ENCODE data around the gene PCNX1. TPM values are rescaled to one million over a fixed set of nuclear protein-coding genes. Genes with fewer than 3 reads are reported as not detected.
"Not testable (repeated sequence)": the region's sequence is repeated elsewhere in the genome, so short reads cannot be mapped to it uniquely, and the experiment has no call there.

The PCNX1 gene
- polyA plus RNA-seq, 3 donors = 3.6 to 14.7 (median 8.2) TPM

GRCh38 chr14:71031000-71031399 is 123.7 kb downstream of the PCNX1 start:
- 93 to 97% (median 94%) methylated on average over 1 of the region's 1 CpG for WGBS, 3 donors
- H3K27ac ChIP-seq (ENCODE audit: low read depth, low read length) = no peak overlapping the region

GRCh38 chr14:71036433-71036832 is 129.2 kb downstream of the PCNX1 start:
- no peak overlapping the region for H3K27ac ChIP-seq (ENCODE audit: low read depth, low read length)
- 93 to 99% (median 96%) methylated on average over 4 of the region's 4 CpGs for WGBS, 3 donors

GRCh38 chr14:71048393-71048792 is 141.1 kb downstream of the PCNX1 start:
- H3K27ac ChIP-seq (ENCODE audit: low read depth, low read length) = no peak overlapping the region

- H3K27ac ChIP-seq (ENCODE audit: low read depth, low read length) = no peak overlapping the region
- 72 to 87% (median 79%) methylated on average over 3 of the region's 3 CpGs for WGBS, 3 donors
These were observed 142.3 kb downstream of the PCNX1 start for GRCh38 chr14:71049435-71050133.

GRCh38 chr14:71050227-71050823 is 143.1 kb downstream of the PCNX1 start:
- no peak overlapping the region for H3K27ac ChIP-seq (ENCODE audit: low read depth, low read length)
- 98 to 99% (median 98%) methylated on average over 2 of the region's 2 CpGs for WGBS, 3 donors

GRCh38 chr14:71054706-71055105 is 147.4 kb downstream of the PCNX1 start:
- no peak overlapping the region for H3K27ac ChIP-seq (ENCODE audit: low read depth, low read length)
- 89 to 96% (median 90%) methylated on average over 3 of the region's 3 CpGs for WGBS, 3 donors

GRCh38 chr14:71056168-71056567 is 148.9 kb downstream of the PCNX1 start:
- H3K27ac ChIP-seq (ENCODE audit: low read depth, low read length) = no peak overlapping the region
- WGBS, 3 donors = 94 to 100% (median 98%) methylated on average over 1 of the region's 1 CpG

GRCh38 chr14:71060274-71060673 is 153.0 kb downstream of the PCNX1 start:
- 75 to 88% (median 85%) methylated on average over 2 of the region's 2 CpGs for WGBS, 3 donors
- H3K27ac ChIP-seq (ENCODE audit: low read depth, low read length) = no peak overlapping the region

GRCh38 chr14:71060825-71061455 is 153.7 kb downstream of the PCNX1 start:
- no peak overlapping the region for H3K27ac ChIP-seq (ENCODE audit: low read depth, low read length)
- WGBS, 3 donors = 61 to 91% (median 89%) methylated on average over 2 of the region's 2 CpGs

GRCh38 chr14:71061458-71061857 is 154.2 kb downstream of the PCNX1 start:
- no peak overlapping the region for H3K27ac ChIP-seq (ENCODE audit: low read depth, low read length)
- 88 to 100% (median 95%) methylated on average over 1 of the region's 1 CpG for WGBS, 3 donors

GRCh38 chr14:71062581-71063303 is 155.5 kb downstream of the PCNX1 start:
- H3K27ac ChIP-seq (ENCODE audit: low read depth, low read length) = no peak overlapping the region
- WGBS, 3 donors = 88 to 96% (median 92%) methylated on average over 5 of the region's 5 CpGs

- 58 to 77% (median 71%) methylated on average over 2 of the region's 2 CpGs for WGBS, 3 donors
These were observed 156.1 kb downstream of the PCNX1 start for GRCh38 chr14:71063351-71063750.

GRCh38 chr14:71064747-71065146 is 157.5 kb downstream of the PCNX1 start:
- not testable (repeated sequence) for H3K27ac ChIP-seq (ENCODE audit: low read depth, low read length)
- WGBS, 3 donors = 98% methylated on average over 3 of the region's 3 CpGs

More at GRCh38 chr14:71063351-71063750, 156.1 kb downstream of the PCNX1 start:
- H3K27ac ChIP-seq (ENCODE audit: low read depth, low read length) = no peak overlapping the region

- no peak overlapping the region for H3K27ac ChIP-seq (ENCODE audit: low read depth, low read length)
- 83 to 98% (median 90%) methylated on average over 1 of the region's 1 CpG for WGBS, 3 donors
These were observed 162.9 kb downstream of the PCNX1 start for GRCh38 chr14:71070169-71070568.

GRCh38 chr14:71071042-71071441 is 163.8 kb downstream of the PCNX1 start:
- 89 to 92% (median 92%) methylated on average over 1 of the region's 1 CpG for WGBS, 3 donors
- H3K27ac ChIP-seq (ENCODE audit: low read depth, low read length) = no peak overlapping the region

GRCh38 chr14:71076462-71077092 is 169.3 kb downstream of the PCNX1 start:
- no peak overlapping the region for H3K27ac ChIP-seq (ENCODE audit: low read depth, low read length)
- WGBS, 3 donors = 97 to 100% (median 99%) methylated on average over 1 of the region's 1 CpG

- 96 to 100% (median 98%) methylated on average over 2 of the region's 2 CpGs for WGBS, 3 donors
- no peak overlapping the region for H3K27ac ChIP-seq (ENCODE audit: low read depth, low read length)
These were observed 171.2 kb downstream of the PCNX1 start for GRCh38 chr14:71078500-71078899.

- no peak overlapping the region for H3K27ac ChIP-seq (ENCODE audit: low read depth, low read length)
- 91 to 96% (median 92%) methylated on average over 7 of the region's 7 CpGs for WGBS, 3 donors
These were observed 179.3 kb downstream of the PCNX1 start for GRCh38 chr14:71086567-71086966.

GRCh38 chr14:71089971-71090370 is 182.7 kb downstream of the PCNX1 start:
- no peak overlapping the region for H3K27ac ChIP-seq (ENCODE audit: low read depth, low read length)

All from adipose tissue (tissue), 3 donors.